Muscle of arm (tissue), 12 donors: ENCODE results near the gene PIK3AP1. TPM values are rescaled to one million over a fixed set of nuclear protein-coding genes. Genes with fewer than 3 reads are reported as not detected.
"Not testable (repeated sequence)": the region's sequence is repeated elsewhere in the genome, so short reads cannot be mapped to it uniquely, and the experiment has no call there.

Source experiments
- DNase-seq: peaks from one replicate; pipeline ENCODE4 v3.0.0-alpha.2; 2013
- polyA plus RNA-seq, 12 donors: library from polyadenylated mRNA; unstranded; fragments of 120-200 nt; gene quantifications; one replicate each; pipeline ENCODE4 v1.2.1, GENCODE V29; 2013; ENCODE audit not compliant: insufficient read length in 12 of 12

PIK3AP1 gene
- polyA plus RNA-seq, 12 donors: 1.5 to 7.3 (median 2.2) TPM; not detected in 1

DNA sequence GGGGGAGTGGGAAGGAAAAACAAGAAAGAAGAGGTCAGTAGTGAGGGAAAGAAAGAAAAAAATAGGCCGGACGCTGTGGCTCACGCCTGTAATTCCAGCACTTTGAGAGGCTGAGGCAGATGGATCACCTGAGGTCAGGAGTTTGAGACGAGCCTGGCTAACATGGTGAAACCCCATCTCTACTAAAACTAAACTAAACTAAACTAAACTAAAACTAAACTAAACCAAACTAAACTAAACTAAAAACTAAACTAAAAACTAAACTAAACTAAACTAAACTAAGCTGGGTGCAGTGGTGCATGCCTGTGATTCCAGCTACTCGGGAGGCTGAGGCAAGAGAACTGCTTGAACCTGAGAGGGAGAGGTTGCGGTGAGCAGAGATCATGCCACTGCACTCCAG is 22.0 kb downstream of the PIK3AP1 start:
- not testable (repeated sequence) for DNase-seq

DNA sequence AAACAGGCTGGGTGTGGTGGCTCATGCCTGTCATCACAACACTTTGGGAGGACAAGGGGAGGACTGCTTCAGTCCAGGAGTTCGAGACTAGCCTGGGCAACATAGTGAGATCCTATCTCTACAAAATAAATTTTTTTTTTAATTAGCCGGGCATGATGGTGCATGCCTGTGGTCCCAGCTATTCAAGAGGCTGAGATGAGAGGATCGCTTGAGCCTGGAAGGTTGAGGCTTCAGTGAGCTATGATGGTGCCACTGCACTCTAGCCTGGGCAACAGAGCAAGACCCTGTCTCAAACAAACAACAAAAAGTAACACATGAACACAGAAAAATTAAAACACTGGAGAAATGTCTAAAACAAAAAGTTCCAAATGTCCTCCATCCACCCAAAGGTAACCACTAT is 22.9 kb downstream of the PIK3AP1 start:
- DNase-seq: no peak

DNA sequence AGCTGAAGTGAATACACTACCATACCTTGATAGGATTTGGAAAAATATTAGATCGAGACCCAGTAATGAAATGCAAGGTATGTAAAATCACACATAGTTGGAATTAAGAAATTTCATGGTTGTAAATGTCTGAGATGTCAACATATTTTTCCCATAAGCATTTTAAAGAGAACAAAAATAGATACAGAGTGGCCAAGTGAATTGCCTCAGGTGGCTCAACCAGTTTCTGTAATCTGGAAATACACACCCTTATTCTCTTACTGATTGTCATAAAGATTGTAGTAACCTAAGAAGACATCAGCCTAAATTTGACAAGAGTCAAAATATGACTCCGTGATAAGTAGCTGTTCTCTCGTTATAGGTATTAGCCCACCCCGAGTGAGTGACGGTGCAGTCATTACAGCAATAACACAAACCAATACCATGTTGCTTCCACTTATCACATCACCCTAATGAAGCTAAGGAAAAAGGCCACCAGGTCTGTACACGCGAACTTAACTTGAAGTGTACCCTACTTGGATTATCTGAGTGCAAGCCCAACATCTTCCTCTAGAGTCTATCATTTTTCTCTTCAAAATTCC is 23.4 kb downstream of the PIK3AP1 start:
- DNase-seq: no peak

DNA sequence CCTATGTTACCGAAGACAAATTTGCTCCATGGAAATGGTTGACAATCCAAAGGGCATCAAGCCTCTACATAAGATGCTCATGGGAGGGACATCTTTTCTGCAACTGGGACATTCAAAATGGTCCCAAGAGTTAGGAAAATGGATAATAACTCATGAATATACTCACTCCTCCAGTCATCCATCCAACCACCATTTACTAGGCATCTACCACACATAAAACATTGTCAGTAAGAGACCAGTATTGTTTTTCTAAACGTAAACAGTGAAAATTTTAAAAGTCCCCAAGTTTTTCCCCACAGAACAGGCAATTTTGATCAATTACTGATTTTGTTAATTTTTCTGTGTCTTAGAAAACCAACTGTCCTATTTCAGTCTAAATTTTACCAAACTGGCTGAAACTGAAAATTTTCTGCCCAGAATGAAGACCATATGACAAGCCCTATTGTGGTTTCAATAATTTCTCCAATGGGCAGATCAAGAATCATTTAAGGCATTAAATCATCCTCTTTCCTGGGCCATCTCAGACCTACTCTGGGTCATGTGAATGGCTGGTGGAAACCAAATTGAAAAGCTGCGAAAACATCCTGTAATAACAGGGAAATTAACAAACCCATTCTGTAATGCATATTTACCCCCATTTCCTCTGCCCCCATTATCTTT is 24.2 kb downstream of the PIK3AP1 start:
- no peak for DNase-seq

DNA sequence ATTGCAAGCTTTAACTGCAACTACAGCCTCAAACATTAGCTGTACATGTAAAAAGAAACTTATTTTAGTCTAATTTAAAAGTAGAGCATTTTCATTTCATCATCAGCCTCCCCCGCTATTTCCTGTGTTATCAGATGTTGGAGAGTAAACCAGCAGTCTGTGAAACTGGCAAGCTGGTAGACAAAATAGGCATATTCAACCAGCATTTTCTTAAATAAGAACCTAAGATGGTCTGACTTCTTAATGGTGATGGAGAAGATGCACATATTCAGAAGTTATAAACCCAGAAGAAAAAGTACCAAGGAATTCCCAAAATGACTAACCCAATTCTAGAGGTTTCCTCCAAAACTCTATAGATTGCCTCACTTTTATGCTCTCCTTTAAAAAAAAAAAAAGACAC is 24.9 kb downstream of the PIK3AP1 start:
- DNase-seq: no peak

DNA sequence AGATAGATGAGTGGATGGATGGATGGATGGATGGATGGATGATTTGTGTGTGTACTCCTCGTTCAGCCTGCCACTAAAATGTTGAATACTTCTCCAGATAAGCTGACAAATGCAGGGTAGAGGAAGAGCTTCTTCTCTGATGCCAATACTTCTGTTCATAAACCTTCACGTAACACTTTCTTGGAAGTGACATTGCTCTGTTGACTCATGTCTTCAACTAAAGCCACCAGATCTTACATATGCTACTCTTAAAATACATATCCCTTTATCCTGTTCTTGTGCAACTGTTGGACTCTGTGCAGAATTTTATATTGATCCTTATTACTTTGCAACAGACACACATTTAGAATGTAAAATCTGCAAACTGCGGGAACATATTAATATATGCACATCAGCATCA is 26.9 kb downstream of the PIK3AP1 start:
- DNase-seq: no peak

DNA sequence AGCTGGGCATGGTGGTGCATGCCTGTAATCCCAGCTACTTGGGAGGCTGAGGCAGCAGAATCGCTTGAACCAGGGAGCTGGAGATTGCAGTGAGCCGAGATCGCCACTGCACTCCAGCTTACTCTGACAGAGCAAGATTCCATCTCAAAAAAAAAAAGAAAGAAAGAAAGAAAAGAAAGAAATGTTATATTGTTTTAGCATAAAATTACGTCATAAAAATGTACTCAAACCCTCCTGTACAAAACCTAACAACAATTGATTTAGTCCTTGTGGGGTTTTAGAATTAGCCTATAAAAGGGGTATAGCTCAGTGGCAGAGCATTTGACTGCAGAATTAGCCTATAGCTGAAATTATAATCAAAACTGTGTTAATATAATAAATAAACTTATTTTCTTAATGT is 27.9 kb downstream of the PIK3AP1 start:
- no peak for DNase-seq

DNA sequence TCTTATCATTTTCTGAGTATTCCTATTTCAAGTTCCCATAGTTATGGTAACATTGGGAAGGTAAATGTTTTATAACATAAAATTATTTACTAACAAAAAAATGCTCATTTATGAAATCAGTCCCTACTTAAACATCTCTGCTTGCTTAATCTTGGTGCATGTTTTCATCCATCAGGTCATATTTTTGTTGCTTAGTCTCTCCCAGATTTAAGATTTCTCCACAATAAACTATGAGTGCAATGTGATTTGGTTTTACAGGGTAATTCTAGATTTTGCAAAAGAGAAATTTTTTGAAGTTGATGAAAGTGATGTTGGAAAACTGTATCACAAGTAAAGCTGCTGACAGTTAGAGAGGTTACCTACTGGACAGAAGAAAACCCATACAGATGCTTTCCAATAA is 28.6 kb downstream of the PIK3AP1 start:
- no peak for DNase-seq

DNA sequence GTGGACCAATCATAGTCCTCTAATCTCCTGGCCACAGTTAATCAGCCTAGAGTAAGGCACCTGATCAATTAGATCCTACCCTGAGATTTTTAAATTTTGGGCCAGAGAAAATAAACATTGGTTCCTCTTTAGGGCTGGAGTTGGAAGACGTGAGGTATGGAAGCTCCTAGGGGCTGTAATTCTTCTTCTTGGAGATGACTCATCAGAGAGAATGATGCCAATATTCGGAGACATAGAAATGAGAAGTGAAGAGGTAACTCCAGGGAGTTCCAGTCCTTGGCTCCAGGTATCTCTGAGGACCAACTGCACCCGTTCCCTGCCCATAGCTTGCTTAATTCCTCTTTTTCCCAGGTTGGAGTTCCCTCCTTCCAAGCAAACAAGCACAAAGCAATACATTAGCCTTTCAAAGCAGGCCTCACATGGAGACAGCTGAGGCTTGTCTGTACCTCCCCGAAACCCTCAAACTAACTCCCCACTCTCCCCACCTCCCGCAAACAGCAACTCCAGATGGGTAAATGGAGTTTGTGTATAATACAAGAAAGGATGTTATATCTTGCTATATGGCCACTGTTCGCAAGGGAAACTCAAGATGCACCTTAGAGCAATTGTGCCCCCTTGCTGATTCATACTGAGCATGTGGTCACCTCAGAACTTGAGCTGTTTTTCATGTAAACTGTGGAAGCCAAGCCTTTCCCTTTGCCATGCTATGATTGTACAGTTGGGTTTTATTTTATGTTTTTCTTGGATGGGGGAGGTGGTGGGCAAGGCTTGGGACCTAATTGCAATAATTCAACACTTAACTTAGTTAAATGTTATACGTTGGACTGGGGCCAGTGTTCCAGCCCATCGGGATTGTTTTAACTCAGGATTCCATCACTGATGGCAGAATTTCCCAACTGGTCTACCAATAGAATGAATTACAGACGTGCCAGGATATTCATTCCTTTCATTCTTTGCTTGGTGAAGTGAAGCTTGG is 29.3 kb downstream of the PIK3AP1 start:
- DNase-seq: no peak

DNA sequence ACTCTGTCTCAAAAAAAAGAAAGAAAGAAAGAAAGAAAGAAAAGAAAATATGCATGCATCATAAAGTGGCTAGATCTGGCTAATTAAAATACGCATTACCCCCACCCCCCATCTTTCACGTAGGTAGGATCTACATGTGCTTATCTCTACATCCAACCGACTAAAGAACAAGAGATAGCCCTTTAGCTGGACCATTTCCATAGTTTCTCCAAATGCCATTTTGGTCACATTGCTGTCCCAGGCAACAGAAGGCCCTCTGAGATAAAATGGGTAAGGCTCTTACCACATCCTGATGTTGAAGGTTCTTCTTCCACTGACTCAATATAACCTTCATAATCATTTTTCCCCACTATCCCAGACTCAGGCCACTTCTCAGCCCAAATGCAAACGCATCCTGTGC is 31.5 kb downstream of the PIK3AP1 start:
- DNase-seq: no peak

DNA sequence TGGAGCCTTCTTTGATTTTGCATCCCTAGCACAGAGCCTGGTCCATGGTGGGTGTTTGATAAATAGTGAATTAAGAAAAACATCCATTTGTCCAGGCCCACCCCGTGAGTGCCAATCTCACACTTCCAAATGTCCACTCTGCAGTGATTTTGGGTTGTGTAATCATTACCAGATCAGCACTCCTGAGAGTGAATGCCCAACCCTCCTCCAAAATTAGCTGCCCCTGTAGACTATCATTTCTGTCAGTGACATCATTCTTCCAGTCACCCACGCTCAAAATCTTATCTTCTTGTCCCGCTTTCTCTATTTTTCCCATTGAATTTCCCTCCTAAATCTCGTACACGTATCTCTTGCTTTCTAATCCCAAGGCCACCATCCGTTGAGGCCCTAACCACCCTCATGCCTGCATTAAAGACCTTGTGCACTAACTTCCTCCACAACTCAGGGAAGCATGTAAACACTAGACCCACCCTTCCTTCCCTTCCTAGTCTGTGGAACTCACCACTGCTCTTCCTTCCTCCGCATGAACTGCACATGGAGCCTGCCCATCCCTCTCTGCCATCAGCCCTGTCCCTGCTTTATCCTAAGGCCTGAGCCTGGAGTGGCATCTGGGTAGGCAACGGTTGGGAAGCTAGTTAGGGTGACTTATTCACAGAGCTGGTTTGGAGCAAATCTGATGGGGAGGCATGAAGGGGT is 32.8 kb downstream of the PIK3AP1 start:
- no peak for DNase-seq

DNA sequence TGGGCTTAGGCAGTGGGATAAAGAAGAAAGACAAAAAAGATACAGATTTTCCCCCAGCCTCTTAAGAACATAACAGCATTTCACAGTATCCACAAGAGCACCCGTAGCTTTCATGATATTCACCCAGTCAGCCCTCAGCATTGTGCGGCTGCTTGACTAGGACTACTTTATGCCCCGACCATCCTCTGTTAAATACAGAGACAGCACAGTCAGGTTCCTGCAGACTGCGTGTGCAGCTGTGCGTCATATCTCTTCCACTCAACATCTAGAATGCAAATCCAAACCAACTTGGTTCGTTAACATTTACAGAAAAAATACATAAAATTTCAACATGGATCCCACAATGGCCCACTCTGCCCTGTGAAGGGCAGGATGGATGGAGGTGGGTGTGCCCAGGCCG is 33.8 kb downstream of the PIK3AP1 start:
- no peak for DNase-seq

DNA sequence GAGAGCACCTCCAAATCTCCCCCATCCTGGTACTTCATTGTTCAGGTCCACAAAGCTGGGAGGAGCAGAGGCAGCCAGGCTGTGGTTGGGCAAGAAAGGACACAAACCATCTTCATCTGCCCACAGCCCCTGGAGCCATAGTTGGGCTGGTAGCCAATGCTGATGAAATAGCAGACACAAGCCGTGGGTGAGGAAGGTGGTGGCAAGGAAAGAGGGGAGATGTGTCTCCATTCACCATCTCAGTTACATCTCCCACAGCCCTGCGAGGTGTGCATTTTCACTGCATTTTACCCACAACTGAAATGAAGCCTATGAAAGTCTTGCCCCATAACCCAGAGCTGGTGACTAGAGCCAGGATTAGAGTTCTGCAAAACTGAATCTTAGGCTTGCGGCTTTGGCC is 35.0 kb downstream of the PIK3AP1 start:
- no peak for DNase-seq

DNA sequence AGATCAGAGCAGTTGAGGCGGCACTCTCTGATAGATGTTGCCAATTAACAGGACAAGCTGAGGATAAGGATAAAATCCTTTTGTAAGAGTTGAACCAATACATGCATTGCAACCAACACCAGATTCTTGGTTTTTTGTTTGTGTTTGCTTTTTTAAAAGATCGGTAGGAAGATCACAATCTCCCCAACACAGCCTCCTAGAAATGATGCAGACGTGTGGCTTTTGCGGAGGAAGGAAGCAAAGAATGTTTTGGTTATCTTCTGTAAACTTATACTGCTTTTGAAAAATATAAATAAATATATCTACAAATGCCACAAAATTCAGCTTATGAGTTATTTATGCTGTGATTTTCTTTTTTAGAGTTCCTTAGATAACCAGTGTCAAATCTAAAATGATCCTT is 35.5 kb downstream of the PIK3AP1 start:
- no peak for DNase-seq

DNA sequence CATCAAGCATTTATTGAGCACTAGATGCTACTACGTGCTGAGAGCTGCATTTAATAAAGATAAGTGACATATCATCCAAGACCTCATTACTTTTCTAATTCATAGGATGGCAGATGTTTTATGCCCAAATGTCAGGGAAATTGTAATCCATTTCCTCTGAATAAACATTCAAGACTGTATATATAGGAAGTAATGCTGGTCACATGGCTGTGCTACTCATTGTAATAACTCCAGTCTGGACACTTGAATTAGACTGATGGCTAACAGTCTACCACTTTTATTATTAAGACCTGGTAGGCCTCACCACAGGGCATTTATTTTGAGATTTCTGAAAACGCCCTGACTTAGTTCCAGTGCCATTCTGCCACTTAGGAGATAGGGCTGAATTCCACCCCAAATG is 36.6 kb downstream of the PIK3AP1 start:
- DNase-seq: no peak

DNA sequence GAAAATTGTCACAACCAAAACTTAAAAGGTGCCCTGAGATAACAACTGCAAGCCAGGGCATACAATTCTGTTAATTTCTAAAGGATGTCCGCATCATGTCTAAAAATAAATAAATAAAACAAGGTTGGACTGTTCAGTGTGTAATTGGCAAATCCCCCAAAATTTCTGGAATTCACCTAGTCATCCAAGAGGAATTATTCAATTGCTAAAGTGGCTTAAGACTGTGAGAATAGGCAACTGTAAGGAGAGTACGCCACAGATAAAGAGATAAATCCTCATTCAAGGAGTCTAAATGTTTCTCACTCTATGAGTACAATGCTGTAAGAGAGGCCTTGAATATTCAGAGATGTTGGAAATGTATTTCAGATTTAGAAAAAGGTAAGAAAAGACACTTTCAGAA is 37.2 kb downstream of the PIK3AP1 start:
- no peak for DNase-seq

DNA sequence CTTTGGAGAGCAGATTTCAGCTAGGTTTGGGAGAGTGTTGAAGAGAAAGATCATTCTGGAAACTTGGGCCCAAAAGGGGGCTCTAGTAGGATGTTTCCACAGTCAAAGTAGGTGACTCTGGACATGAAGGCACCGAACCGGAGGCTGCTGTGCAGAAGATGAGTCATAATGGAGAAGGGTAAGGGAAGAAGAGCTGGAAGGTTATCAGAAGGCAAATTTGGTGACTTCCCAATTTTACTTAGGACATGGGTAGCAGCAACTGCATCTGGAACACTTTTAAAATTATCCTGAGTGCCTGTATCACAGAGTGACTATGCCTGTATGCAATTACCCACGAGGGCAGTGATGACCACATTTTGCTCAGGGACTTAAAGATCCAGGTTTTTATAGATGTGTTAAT is 38.8 kb downstream of the PIK3AP1 start:
- DNase-seq: no peak

DNA sequence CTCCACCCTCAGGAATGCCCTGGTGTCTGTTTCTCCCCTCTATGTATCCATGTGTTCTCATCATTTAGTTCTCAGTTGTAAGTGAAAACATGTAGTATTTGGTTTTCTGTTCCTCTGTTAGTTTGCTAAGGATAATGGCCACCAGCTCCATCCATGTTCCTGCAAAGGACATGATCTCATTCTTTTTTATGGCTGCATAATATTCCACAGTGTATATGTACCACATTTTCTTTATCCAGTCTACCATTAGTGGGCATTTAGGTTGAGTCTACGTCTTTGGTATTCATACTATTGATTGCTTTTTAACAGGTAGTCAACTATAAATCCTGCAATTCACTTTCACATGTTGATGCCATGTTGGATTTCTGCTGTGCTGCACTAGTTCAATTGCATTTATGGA is 39.9 kb downstream of the PIK3AP1 start:
- not testable (repeated sequence) for DNase-seq

DNA sequence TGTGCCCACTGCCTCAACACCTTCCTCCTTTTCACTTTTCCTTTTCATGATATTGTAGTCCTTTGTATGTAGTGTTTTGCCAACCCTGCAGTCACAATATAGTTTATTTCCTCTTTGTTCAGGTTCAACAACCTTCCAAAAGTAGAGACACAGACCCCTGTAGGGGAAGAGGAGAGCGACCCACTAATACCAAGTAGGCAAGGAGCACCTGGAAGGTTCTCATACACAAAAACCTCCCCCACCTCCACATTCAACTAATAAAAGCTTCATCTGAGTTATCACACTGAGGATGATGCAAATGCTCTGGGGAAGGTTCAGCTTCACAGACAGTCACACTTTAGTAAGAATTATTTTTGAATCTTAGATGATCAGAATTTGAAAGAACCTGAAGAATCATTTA is 41.6 kb downstream of the PIK3AP1 start:
- no peak for DNase-seq

DNA sequence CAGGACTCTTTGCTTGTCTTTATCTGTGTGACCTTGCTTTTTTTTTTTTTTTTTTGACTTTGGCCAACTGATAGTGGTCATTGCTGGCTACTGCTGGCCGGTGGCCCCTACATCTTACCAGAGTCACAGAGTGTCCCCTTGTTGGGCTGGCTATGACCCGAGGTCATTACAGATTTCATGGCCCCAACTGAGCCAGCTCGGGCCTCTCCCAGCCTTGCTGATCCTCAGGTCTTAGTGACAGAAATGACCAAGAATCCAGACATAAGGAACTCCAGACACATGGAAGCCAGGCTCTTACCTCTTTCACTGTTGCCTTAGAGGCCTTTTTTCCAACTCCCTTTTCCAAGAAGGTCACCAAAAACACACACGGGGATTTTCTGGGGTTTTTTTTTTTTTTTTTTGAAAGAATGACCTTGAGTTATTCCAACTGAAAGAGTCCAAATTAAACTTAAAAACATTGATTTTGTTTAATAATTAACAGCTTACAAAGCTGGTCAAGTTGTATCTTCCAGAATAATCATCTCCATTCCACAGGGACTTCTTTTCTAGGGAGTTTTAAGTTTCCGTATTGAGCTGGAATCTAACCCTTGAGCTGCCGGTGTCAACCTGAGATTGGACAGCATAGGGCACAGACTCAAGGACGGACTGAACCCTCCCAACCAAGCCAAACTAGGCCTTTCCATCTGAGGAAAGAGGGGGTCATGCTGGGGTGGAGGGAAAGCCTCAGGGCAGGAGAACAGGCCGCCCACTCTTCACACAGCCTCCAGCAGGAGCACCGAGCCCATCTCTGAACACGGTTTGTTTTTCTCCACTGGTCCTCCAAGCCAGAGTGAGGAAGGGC is 43.8 kb downstream of the PIK3AP1 start:
- DNase-seq: no peak

DNA sequence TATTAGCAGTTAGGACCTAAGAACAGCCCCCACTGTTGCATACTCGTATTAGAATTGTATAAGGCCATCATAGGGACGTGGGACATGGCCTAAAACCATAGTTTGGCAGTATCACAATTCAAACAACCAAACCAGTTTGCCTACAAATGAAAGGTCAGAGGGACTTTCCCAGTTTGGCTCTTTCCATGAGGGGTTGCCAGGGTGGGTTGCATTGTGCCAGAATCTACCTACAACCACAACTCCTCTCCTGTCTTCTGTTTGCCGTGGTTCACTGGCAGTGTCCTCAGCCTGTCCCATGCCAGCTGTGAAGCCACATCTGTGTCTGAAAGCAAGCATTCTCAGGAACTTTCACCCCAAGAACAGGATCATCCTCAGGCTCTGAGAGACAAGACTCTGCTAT is 44.5 kb downstream of the PIK3AP1 start:
- no peak for DNase-seq
